Small intestine (tissue), 7 donors: Measurements from ENCODE around the gene ARID3A. TPM values are rescaled to one million over a fixed set of nuclear protein-coding genes. Genes with fewer than 3 reads are reported as not detected.

Experiments used
- DNase-seq, 2 donors: peaks; one replicate each; pipeline versions ENCODE4 v3.0.0 to v3.0.0-alpha.2; 2013
- FAIRE-seq: peaks from 2 replicates; lab custom pipeline; 2012; peaks lifted over from hg19 to GRCh38; lab: Jason Lieb, UNC
- H3K27ac ChIP-seq, 3 donors: one replicate each; pipeline ENCODE4 v1.5.1; 2013; ENCODE audit warnings: low read length in 2 of 3, mild to moderate bottlenecking in 2 of 3, control low read depth in 1 of 3, inconsistent platforms in 1 of 3, low read depth in 1 of 3, moderate library complexity in 1 of 3
- H3K27me3 ChIP-seq, 3 donors: one replicate each; pipeline ENCODE4 v1.6.1; 2013; ENCODE audit warnings: low read length in 3 of 3, inconsistent platforms in 1 of 3; ENCODE audit not compliant: control insufficient read depth in 3 of 3, insufficient read depth in 3 of 3
- H3K36me3 ChIP-seq, 3 donors: one replicate each; pipeline ENCODE4 v1.6.1; 2013; ENCODE audit warnings: low read length in 3 of 3, inconsistent platforms in 1 of 3, low read depth in 1 of 3, mild to moderate bottlenecking in 1 of 3, moderate library complexity in 1 of 3; ENCODE audit not compliant: control insufficient read depth in 3 of 3, insufficient read depth in 2 of 3
- H3K4me1 ChIP-seq, 3 donors: one replicate each; pipeline ENCODE4 v1.6.1; 2013; ENCODE audit warnings: low read length in 2 of 3, inconsistent platforms in 1 of 3, low read depth in 1 of 3, mild to moderate bottlenecking in 1 of 3, moderate library complexity in 1 of 3; ENCODE audit not compliant: control insufficient read depth in 3 of 3, insufficient read depth in 2 of 3
- H3K4me3 ChIP-seq, 3 donors: one replicate each; pipeline ENCODE4 v1.5.1; 2013; ENCODE audit warnings: low read length in 3 of 3, control low read depth in 1 of 3, inconsistent platforms in 1 of 3, low read depth in 1 of 3, mild to moderate bottlenecking in 1 of 3, moderate library complexity in 1 of 3
- H3K9me3 ChIP-seq, 2 donors: one replicate each; pipeline ENCODE4 v1.6.1; 2013; ENCODE audit warnings: low read depth in 1 of 2, low read length in 1 of 2; ENCODE audit not compliant: control insufficient read depth in 2 of 2, insufficient read depth in 1 of 2
- WGBS, 3 donors: extraction: QIAGEN DNeasy Blood & Tissue Kit; methylation state at CpG; one replicate each; pipeline ENCODE4 v1.1.7; 2013; 5-methylcytosine and 5-hydroxymethylcytosine counted together
- polyA plus RNA-seq, 4 donors: library from polyadenylated mRNA; stranded (reverse) in 3 of 4; unstranded in 1 of 4; fragments of 200-250 nt in 3 of 4; fragments of 120-200 nt in 1 of 4; gene quantifications; one replicate each; pipeline versions ENCODE4 v1.2.1 to v1.2.3, GENCODE V29; 2013
- donor health status: healthy with polysubstance abuse.
- donor health status: control.
- donor health status: control.
- donor health status: Bipolar disorder and iron deficiency.
- donor health status: healthy.

The ARID3A gene
- polyA plus RNA-seq, 4 donors = 1.3 to 242 (median 4.8) TPM

DNA sequence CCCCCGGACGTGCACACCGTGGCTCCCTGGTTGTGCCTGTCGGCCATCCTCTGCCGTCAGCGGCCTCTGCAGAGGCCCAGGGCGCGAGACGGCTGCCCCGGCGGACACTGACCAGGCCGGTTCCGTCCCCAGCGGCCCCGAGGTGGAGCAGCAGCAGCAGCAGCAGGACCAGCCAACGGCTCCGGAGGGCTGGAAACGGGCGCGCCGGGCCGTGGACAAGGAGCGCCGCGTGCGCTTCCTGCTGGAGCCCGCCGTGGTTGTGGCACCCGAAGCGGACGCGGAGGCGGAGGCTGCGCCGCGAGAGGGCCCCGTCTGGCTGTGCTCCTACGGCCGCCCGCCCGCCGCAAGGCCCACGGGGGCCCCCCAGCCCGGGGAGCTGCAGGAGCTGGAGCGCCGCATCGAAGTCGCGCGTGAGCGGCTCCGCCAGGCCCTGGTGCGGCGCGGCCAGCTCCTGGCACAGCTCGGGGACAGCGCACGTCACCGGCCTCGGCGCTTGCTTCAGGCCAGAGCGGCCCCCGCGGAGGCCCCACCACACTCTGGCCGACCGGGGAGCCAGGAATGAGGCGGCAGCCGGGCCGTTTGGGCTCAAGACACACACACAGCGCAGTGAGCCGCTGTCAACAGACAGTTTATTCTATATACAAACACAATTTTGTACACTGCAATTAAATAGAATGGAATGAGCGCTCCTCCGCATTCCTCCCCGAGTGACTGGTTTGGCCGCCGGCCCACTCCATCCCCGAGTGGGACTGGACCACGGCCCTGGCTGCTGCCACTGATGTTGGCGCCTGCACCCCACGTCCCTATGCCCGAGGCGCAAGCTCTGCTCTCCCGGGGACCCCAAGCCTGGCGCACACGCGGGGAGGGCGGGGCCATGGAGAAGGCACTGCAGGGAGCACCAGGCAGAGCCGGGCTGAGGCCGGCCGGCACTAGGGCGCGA is 83.5 kb downstream of the ARID3A start:
- no peaks in the 10 kb centered on the region for H3K4me1 ChIP-seq
- H3K27me3 ChIP-seq = no peaks in the 10 kb centered on the region
- DNase-seq (peak in 1 of 2 donors; percentile 26), FAIRE-seq (no peak)
- H3K4me3 ChIP-seq = no peak overlapping the region
- H3K9me3 ChIP-seq = peaks cover 0 to 2% of the 10 kb centered on the region in 2 donors
- 72 to 89% (median 84%) methylated on average over 71 to 92 of the region's 92 CpGs for WGBS, 3 donors
- peaks cover 20 to 68% (median 20%) of the 10 kb centered on the region in 3 donors for H3K36me3 ChIP-seq
- peak overlapping the region in 2 of 3 donors; percentile 17 to 33 for H3K27ac ChIP-seq

DNA sequence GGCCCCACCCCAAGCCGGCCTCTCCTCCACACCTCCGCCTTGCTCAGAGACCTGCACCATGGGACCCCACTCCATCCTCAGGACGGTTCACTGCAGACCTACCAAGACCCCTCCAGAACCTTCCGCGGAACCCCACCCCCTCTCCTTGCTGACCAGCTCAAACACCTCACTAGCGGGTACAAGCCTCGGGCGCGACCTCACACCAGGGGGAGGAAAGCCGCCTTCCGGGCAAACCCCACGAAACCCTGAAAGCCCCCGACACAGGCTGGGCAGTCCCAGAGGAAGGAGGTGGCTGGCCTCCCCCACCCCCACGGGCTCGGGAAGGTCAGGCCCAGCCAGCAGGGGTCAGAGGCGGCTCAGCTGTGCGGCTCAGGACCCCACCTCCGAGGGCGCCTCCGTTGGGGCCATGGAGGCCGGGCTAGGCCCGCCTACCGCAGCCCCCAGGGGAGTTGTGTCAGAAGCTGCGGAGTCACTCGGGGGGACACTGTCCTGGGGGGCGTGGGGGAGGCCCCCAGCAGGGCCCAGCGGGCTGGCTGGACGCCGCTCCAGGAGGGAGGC is 84.2 kb downstream of the ARID3A start:
- 83 to 92% (median 91%) methylated on average over 23 to 29 of the region's 29 CpGs for WGBS, 3 donors
- Histone ChIP-seq H3K27me3 (no peaks in the 10 kb centered on the region), H3K4me1 (no peaks in the 10 kb centered on the region), H3K9me3 (peaks cover 0 to 2% of the 10 kb centered on the region in 2 donors), H3K36me3 (peaks cover 21 to 75% (median 22%) of the 10 kb centered on the region in 3 donors), H3K27ac (peak overlapping the region in 2 of 3 donors; percentile 17 to 33), H3K4me3 (no peak overlapping the region)
- no peak for DNase-seq
- FAIRE-seq = no peak

DNA sequence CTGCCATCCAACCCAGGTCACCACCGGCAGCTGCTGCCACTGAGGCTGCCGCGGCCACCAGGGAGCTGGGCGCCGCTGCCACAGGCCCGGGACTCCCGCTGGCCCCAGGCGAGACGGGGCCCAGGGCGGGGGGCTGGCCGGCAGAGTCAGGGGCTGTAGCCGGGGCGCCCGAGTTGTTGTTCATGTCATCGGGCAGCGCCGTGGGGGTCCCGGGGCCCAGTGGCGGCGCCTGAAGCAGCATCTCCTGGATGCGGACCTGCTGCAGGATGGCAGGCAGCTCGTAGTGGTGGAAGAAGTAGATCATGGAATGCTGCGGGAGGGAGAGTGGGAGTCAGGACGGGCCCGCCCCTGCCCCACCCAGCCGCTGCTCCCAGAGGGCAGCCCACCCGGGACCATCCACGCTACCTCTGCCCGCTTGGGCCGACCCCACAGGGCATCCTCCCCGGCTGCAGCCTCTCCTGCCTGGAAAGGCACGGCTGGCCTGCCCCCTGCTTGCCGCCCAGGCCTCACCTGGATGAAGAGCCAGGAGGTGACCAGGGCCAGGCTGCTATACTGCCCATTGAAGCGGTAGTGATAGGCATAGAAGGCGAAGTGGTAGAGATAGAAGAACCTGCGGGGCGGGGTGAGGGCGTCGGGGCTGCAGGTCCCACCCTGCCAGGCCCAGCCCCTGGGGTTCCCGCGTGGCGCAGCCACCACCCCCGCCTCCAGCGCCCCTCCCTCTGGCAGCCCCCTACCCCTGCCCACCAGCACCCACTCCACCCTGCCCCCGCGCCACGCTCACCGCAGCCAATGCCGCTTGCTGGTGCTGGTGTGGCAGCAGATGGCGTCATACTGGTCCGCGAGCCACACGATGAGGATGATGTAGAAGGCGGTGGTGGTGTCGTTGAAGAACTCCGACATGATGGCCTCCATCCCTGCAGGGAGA is 85.0 kb downstream of the ARID3A start:
- WGBS, 3 donors = 89 to 94% (median 92%) methylated on average over 53 to 56 of the region's 56 CpGs
- Histone ChIP-seq H3K9me3 (peaks cover 0 to 2% of the 10 kb centered on the region in 2 donors), H3K27me3 (no peaks in the 10 kb centered on the region), H3K27ac (no peak overlapping the region), H3K4me1 (peaks cover 0 to 6% (median under 1%) of the 10 kb centered on the region in 3 donors), H3K36me3 (peaks cover 22 to 83% (median 22%) of the 10 kb centered on the region in 3 donors), H3K4me3 (no peak overlapping the region)
- FAIRE-seq (no peak), DNase-seq (no peak)

GRCh38 chr19:1011831-1012333 is 86.0 kb downstream of the ARID3A start:
- FAIRE-seq = no peak

DNA sequence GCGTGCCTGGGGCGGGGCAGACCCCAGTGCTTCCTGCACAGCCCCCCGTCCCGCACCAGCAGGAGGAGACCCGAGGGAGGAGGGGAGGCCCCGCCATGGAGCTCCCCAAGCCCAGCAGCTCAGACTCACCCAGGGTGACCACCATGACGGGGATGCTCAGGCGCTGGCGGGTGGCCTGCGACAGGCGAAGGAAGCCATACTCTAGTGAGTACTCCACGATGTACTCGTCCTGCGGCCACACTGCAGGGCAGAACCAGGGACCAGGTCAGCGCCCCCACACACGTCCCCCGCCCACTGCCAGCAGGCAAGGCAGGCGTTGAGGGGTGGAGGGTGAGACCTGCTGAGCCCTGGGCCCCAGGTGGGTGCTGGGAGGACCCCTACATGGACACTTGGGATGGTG is 86.5 kb downstream of the ARID3A start:
- FAIRE-seq = no peak
- no peak for DNase-seq
- WGBS, 3 donors = 88 to 95% (median 88%) methylated on average over 15 to 18 of the region's 18 CpGs
- Histone ChIP-seq H3K27me3 (no peaks in the 10 kb centered on the region), H3K27ac (no peak overlapping the region), H3K4me3 (no peak overlapping the region), H3K36me3 (peaks cover 22 to 88% (median 22%) of the 10 kb centered on the region in 3 donors), H3K9me3 (peaks cover 0 to 2% of the 10 kb centered on the region in 2 donors), H3K4me1 (peaks cover 3 to 19% (median 4%) of the 10 kb centered on the region in 3 donors)

More at GRCh38 chr19:1011831-1012333, 86.0 kb downstream of the ARID3A start:
- no peak overlapping the region for H3K4me3 ChIP-seq
- no peak overlapping the region for H3K27ac ChIP-seq
- no peak for DNase-seq
- 94 to 98% (median 97%) methylated on average over 22 to 36 of the region's 36 CpGs for WGBS, 3 donors
- peaks cover under 1 to 15% (median 3%) of the 10 kb centered on the region in 3 donors for H3K4me1 ChIP-seq
- H3K36me3 ChIP-seq = peaks cover 22 to 89% (median 22%) of the 10 kb centered on the region in 3 donors
- H3K9me3 ChIP-seq = peaks cover 0 to 2% of the 10 kb centered on the region in 2 donors
- no peaks in the 10 kb centered on the region for H3K27me3 ChIP-seq

- FAIRE-seq = no peak
- H3K27me3 ChIP-seq = no peaks in the 10 kb centered on the region
- H3K9me3 ChIP-seq = peaks cover 0 to 2% of the 10 kb centered on the region in 2 donors
- DNase-seq = no peak
- H3K36me3 ChIP-seq = peaks cover 22 to 94% (median 22%) of the 10 kb centered on the region in 3 donors
- H3K4me1 ChIP-seq = peaks cover 6 to 28% (median 7%) of the 10 kb centered on the region in 3 donors
- no peak overlapping the region for H3K27ac ChIP-seq
- WGBS, 3 donors = 89 to 94% (median 92%) methylated on average over 10 of the region's 10 CpGs
- H3K4me3 ChIP-seq = no peak overlapping the region
Observed at GRCh38 chr19:1013218-1013617, 87.4 kb downstream of the ARID3A start.

DNA sequence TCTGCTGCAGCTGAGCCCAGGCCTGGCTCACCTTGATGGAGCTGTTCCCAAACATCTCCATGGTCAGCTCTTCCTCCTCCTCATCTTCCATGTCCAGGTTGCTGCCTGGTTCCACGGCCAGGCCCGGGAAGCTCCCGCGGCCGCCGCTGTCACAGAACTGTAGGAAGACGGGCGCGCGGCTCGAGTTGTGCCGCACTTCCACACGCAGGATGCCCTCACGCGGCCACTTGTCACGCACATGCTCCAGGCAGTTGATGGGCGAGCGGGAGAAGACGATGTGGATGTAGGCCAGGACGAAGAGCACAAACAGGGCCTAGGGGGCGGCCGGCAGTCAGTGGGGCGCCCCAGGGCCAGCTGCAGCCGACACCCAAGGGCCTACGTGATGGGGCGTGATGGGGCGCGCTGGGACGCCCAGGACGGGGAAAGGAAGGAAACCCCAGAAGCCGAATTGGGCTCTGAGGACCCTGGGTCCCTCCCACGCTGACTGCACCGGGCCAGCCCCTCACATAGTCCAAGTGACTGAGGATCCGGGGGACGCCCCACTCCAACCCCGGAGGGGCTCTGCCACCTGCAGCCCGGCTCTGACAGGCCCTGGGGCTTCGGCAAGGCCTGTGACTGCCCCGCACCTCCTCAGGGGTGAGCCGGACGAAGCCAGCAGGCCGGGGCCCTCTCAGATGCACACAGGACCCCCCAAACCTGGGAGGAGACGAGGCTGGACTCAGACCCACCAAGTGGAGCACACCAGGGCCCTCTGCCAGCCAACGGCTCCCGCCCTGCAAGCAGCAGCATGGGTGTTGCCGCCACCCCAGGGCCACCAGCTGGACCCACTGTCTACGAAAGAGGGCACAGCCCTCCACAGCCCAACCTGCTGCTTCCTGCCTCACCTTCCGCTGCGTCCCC is 88.6 kb downstream of the ARID3A start:
- Histone ChIP-seq H3K9me3 (no peaks in the 10 kb centered on the region), H3K4me1 (peaks cover 6 to 39% (median 9%) of the 10 kb centered on the region in 3 donors), H3K27me3 (no peaks in the 10 kb centered on the region), H3K4me3 (no peak overlapping the region), H3K36me3 (peaks cover 17 to 96% (median 22%) of the 10 kb centered on the region in 3 donors), H3K27ac (no peak overlapping the region)
- DNase-seq = no peak
- no peak for FAIRE-seq
- 92 to 94% (median 93%) methylated on average over 42 to 49 of the region's 49 CpGs for WGBS, 3 donors
